ENCODE results near the gene OR1N2. TPM values are rescaled to one million over a fixed set of nuclear protein-coding genes. Genes with fewer than 3 reads are reported as not detected.

Gene OR1N2
- total and polyA plus RNA-seq, 2 of the 8 experiments (the other 6 are each of a cell fraction or from before 2014, with no cell fraction given) = not detected

DNA sequence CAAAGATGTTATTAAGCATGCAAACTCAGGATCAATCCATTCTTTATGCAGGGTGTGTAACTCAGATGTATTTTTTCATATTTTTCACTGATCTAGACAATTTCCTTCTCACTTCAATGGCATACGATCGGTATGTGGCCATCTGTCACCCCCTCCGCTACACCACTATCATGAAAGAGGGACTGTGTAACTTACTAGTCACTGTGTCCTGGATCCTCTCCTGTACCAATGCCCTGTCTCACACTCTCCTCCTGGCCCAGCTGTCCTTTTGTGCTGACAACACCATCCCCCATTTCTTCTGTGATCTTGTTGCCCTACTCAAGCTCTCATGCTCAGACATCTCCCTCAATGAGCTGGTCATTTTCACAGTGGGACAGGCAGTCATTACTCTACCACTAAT is 33.5 kb upstream of the OR1N2 start:
- Histone ChIP-seq H3K27me3 (replicated peaks in 1 of 4; ENCODE audit: control insufficient read depth in 3 of 4, extremely low read depth in 1 of 4, insufficient read depth in 3 of 4, low read length in 3 of 4) (no peaks in the 10 kb centered on the region), H2BK15ac (ENCODE audit: low read length) (no peak overlapping the region), H2BK120ac (replicated peaks; ENCODE audit: low read depth, low read length) (no peak overlapping the region), H3K14ac (ENCODE audit: insufficient read length) (no peak overlapping the region), H2BK5ac (ENCODE audit: low read depth, low read length) (no peak overlapping the region), H3K9ac (replicated peaks in 1 of 4; ENCODE audit: extremely low read depth in 1 of 4, low read depth in 3 of 4, low read length in 3 of 4) (no peak overlapping the region), H3K56ac (replicated peaks; ENCODE audit: insufficient read length, low read depth, low read length) (no peak overlapping the region), H3K4me2 (ENCODE audit: insufficient read depth in 1 of 2, low read depth in 2 of 2, low read length in 2 of 2) (no peak overlapping the region), H3K4ac (replicated peaks; ENCODE audit: insufficient read length, low read depth, low read length) (no peak overlapping the region), H3K9me3 (ENCODE audit: insufficient read depth in 2 of 2, low read depth in 1 of 2, low read length in 1 of 2) (peaks cover 65 to 83% of the 10 kb centered on the region in 2 experiments), H2AFZ (ENCODE audit: low read length) (no peak overlapping the region), H2AK5ac (ENCODE audit: low read depth, low read length) (no peak overlapping the region), H4K5ac (ENCODE audit: insufficient read length, low read depth, low read length) (no peak overlapping the region), H3K79me2 (ENCODE audit: control insufficient read depth in 1 of 2, insufficient read depth in 2 of 2, low read length in 2 of 2) (no peaks in the 10 kb centered on the region), H2BK12ac (ENCODE audit: low read depth, low read length) (no peak overlapping the region), H3K23ac (ENCODE audit: insufficient read length) (no peak overlapping the region), H3K4me3 (ENCODE audit: extremely low read depth in 1 of 4, insufficient read depth in 2 of 4, low read depth in 3 of 4, low read length in 4 of 4) (no peak overlapping the region), H2BK20ac (ENCODE audit: low read length) (no peak overlapping the region), H4K91ac (replicated peaks; ENCODE audit: insufficient read length, low read length) (no peak overlapping the region), H3K18ac (ENCODE audit: extremely low read depth, low read length) (no peak overlapping the region), H3K4me1 (replicated peaks in 1 of 4; ENCODE audit: control insufficient read depth in 3 of 4, insufficient read depth in 4 of 4, low read length in 3 of 4) (no peaks in the 10 kb centered on the region), H4K8ac (ENCODE audit: extremely low read depth, insufficient read depth, low read length) (no peak overlapping the region), H4K20me1 (replicated peaks in 1 of 2; ENCODE audit: control insufficient read depth in 1 of 2, insufficient read depth in 2 of 2, low read length in 2 of 2) (no peaks in the 10 kb centered on the region), H3K27ac (ENCODE audit: low read depth, low read length) (no peak overlapping the region), H3K36me3 (ENCODE audit: control insufficient read depth in 2 of 4, insufficient read depth in 4 of 4, low read length in 3 of 4) (no peaks in the 10 kb centered on the region; a peak in 2 of 8 replicates), H3K23me2 (ENCODE audit: low read depth, low read length) (no peaks in the 10 kb centered on the region; the same call in 1 of the 2 replicates), H3K79me1 (ENCODE audit: low read depth, low read length) (no peaks in the 10 kb centered on the region)
- CTCF ChIA-PET (ENCODE audit: partially characterized antibody) = no interaction called here
- POLR2A ChIA-PET (ENCODE audit: partially characterized antibody) = no interaction called here
- DNase-seq (ENCODE audit: low read depth in 1 of 2, low spot score in 2 of 2) = no peak
- 79% methylated on average over 3 of the region's 3 CpGs; no CpG with 5 or more reads in 1 of the 2 experiments for WGBS, 2 experiments (ENCODE audit: extremely low coverage in 1 of 2, insufficient coverage in 1 of 2, insufficient read length in 1 of 2, insufficient replicate concordance in 2 of 2, low coverage in 1 of 2, low lambda C conversion rate in 2 of 2, missing lambda C conversion rate in 1 of 2)
- no peak for FAIRE-seq
- TF ChIP-seq BACH1 (IDR thresholded peaks at IDR 0.05; ENCODE audit: low read length) (no peak), TAF7 (optimal IDR thresholded peaks at IDR 0.05; ENCODE audit: borderline replicate concordance, low read depth, low read length) (no peak), SIX5 (IDR thresholded peaks at IDR 0.05; ENCODE audit: low read depth, low read length) (no peak), YY1 (IDR thresholded peaks at IDR 0.05; ENCODE audit: low read depth, low read length) (no peak), RFX5 (IDR thresholded peaks at IDR 0.05; ENCODE audit: borderline replicate concordance, low read depth, low read length) (no peak), MAFK (IDR thresholded peaks at IDR 0.05; ENCODE audit: low read depth, low read length) (no peak), SUZ12 (IDR thresholded peaks at IDR 0.05; ENCODE audit: low read length) (no peak), POLR2A (IDR thresholded peaks at IDR 0.05; ENCODE audit: control extremely low read depth in 1 of 2, low read depth in 2 of 2, low read length in 2 of 2) (no peak)
- TF ChIP-seq, protein P1, sequence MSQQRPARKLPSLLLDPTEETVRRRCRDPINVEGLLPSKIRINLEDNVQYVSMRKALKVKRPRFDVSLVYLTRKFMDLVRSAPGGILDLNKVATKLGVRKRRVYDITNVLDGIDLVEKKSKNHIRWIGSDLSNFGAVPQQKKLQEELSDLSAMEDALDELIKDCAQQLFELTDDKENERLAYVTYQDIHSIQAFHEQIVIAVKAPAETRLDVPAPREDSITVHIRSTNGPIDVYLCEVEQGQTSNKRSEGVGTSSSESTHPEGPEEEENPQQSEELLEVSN (IDR thresholded peaks at IDR 0.05) = no peak
- TF ChIP-seq, protein P2, sequence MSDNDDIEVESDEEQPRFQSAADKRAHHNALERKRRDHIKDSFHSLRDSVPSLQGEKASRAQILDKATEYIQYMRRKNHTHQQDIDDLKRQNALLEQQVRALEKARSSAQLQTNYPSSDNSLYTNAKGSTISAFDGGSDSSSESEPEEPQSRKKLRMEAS (IDR thresholded peaks at IDR 0.05) = no peak
- TF ChIP-seq, protein P3, sequence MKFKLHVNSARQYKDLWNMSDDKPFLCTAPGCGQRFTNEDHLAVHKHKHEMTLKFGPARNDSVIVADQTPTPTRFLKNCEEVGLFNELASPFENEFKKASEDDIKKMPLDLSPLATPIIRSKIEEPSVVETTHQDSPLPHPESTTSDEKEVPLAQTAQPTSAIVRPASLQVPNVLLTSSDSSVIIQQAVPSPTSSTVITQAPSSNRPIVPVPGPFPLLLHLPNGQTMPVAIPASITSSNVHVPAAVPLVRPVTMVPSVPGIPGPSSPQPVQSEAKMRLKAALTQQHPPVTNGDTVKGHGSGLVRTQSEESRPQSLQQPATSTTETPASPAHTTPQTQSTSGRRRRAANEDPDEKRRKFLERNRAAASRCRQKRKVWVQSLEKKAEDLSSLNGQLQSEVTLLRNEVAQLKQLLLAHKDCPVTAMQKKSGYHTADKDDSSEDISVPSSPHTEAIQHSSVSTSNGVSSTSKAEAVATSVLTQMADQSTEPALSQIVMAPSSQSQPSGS (IDR thresholded peaks at IDR 0.05; ENCODE audit: low read length) = no peak

Measured in H1 (cell line).